ENCODE measurements around the gene SCGB1C2.
"Not testable (repeated sequence)": the region's sequence is repeated elsewhere in the genome, so short reads cannot be mapped to it uniquely, and the experiment has no call there.

Gene SCGB1C2

DNA sequence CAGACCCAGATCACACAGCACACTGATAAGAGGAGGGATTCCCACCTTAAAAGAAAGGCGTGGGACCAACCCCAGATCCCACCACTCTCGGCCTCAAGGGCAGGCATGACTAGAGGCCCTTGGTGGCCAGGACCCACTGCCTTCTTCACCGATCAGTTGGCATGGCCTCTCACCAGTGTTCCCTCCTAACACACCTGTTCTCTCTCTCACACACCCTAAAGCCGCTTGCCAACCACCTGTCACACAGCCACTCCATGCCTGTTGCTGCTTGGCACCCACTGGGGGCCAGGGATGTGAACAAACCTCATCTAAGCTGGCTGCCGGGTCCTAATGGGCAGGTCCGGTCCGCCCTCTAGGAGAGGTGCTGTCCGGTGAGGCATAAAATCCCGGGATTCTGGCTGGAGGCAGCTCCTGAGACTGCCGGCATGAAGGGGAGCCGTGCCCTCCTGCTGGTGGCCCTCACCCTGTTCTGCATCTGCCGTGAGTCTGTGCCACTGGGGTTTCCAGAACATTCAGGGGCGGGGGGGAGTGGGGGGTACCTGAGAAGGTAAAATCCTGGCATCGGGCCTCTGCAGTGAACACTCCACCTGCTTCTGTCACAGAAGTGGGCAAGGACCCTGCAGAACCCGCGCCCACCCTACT is at the start of gene SCGB1C2:
TSS of gene SCGB1C2 (plus strand) at position 404 of the 642 bp plus-strand sequence. CDS start at position 426, 22 bp downstream.
- not testable (repeated sequence) for DNase-seq

DNA sequence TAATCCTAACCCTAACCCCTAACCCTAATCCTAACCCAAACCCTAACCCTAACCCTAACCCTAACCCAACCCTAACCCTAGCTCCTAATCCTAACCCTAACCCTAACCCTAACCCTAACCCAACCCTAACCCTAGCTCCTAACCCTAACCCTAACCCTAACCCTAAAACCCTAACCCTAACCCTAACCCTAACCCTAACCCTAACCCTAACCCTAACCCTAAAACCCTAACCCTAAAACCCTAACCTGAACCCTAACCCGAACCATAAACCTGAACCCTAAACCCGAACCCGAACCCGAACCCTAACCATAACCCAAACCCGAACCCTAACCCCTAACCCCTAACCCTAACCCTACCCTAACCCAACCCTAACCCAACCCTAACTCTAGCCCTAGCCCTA is 24.3 kb upstream of the SCGB1C2 start:
- DNase-seq: not testable (repeated sequence)

DNA sequence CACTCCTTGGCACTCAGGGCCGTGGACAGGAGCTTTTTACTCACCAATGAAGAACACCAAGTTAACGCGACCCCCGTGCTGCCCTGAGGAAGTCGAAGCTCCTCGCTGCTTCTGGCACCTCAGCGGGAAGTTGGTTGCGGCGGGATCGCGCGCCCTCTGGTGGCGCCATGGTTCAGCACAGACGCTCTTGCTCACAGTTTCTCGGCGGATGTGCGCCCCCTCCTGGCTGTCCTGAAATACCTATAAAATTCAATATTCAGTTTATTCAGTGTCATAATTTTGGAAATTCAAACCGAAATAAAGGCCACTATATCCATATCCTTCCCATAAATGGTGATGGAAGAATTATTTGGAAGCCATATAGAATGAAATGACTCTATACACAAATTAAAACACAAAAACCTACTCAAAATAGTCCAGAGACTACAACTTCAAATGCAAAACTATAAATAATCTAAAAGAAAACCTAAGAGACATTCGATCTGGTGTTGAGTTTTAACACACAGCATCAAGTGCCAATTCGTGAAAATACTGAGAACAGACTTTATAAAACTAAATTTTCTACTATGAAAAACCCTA is 18.9 kb upstream of the SCGB1C2 start:
- not testable (repeated sequence) for DNase-seq

DNA sequence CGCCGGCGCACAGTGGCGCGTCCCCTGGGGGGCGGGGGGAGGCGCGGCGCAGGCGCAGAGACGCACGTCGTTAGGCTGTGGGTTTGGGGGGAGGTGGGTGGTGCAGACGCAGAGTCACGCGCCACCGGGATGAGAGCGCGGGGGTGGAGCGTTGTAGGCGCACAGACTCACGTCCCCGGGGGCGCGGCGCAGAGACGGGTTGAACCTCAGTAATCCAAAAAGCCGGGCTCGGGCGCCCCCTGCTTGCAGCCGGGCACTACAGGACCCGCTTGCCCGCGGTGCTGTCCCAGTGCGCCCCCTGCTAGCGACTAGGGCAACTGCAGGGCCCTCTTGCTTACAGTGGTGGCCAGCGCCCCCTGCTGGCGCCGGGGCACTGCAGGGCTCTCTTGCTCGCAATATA is 3.4 kb upstream of the SCGB1C2 start:
- DNase-seq: not testable (repeated sequence)

DNA sequence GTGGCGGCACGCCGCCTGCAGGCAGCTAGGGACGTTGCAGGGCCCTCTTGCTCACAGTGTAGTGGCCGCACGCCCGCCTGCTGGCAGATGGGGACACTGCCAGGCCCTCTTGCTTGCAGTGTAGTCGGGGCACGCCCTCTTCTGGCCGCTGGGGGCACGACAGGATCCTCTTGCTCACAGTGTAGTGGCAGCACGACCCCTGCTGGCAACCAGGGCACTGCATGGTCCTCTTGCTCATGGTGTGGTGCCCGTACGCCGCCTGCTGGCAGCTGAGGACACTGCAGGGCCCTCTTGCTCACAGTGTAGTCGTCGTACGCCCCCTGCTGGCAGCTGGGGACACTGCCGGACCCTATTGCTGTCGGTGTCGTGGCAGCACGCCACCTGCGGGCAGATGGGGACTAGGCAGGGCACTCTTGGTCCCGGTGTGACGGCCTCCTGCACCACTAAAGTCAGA is 3.0 kb upstream of the SCGB1C2 start:
- DNase-seq: not testable (repeated sequence)

DNA sequence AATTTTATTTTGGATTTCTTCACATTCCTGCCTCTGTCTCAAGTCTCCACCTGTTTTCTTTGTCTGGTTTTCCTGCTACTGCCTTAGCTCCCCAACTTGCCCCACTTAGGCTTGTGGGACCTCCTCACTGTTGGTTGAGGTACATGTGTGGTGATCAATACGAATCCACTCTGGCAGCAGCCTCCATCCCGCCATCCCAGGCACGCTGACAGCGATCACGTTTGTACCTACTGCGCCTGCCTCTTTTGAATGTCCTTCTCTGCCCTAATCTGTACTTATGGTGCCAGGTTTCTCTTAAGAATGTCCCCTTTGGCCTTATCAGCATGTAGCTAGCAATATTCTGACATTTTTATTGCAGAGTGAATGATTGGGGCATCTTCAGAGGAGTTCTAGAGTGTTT is 2.3 kb upstream of the SCGB1C2 start:
- not testable (repeated sequence) for DNase-seq

DNA sequence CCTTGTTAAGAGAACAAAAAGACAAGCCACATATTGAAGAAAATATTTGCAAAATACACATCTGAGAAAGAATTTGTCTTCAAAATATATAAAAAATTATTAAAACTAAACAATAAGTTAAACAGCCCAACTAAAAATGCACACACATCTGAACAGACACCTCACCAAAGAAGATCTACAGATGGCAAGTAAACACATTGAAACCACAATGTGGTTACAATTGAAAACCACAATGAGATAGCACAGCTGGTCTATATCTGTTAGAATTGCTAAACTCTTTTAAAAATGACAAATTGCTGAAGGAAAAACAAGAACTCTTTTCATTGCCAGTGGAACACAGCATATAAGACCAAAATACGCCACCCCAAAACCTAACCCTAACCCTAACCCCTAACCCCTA is 1.5 kb upstream of the SCGB1C2 start:
- not testable (repeated sequence) for DNase-seq

DNA sequence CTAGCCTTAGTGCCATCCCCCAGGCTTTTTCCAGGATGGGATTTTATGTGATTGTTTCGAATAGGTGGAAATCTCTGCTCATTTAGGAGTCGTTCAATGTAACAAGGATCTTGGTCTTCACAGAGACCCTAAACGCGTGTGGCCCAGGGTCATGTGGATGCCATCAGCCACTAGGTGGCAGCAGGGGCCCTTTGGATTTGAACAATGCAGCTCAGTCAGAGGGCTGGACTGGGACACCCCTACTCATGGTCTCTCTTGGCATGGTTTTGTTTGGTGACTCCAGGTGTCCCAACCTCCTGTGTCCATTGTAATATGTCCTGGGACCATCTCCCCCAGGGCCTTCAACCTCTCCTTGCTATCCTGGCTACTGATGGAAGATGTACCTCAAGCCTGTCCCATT is 838 bp upstream of the SCGB1C2 start:
- not testable (repeated sequence) for DNase-seq

DNA sequence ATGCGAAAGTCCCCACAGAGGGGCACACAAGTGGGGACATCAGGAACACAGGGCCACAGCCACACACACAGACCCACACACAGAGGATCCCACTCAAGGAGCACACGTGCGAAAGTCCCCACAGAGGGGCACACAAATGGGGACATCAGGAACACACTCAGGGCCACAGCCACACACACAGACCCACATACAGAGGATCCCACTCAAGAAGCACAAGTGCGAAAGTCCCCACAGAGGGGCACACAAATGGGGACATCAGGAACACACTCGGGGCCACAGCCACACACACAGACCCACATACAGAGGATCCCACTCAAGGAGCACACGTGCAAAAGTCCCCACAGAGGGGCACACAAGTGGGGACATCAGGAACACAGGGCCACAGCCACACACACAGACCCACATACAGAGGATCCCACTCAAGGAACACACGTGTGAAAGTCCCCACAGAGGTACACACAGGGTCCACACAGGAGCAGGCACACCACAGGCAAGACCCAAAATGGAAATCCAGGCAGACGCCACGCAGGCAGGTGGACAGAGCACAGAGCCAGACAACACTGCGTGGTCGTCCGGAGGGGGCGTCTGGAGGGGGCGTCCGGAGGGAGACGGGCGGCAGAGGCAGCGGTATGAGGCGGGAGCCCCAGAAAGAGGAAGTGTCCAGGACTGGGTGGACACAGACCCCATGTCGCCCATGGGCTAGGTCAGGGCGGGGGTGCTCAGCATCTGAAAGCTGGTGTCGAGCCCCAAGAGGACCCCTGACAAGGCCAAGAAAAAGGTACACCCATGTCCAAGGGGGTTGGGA is 2.2 kb downstream of the SCGB1C2 start:
- not testable (repeated sequence) for DNase-seq

DNA sequence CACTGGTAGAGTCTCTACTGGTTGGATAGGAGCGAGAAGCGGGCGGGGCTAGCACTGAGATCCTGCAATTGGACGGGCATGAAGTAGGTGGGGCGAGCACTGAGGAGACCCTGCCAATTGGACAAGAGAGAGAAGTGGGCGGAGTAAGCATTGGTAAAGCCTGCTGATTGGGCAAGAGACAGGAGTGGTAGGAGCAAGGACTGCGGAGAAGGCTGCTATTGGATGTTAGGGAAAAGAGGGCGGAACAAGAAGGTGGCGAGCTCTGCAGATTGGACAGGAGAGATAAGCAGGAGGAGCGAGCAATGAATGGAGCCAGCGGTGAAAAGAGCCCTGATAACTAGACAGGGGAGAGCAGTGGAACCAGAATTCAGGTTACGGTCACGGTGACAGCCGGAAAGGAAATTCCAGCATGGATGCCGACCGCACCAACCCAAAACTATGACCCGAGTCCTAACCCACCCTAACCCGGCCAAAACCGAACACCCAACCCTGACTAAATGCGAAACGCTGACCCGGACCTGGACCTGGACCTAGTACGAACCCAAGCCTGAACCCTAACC is 4.8 kb downstream of the SCGB1C2 start:
- no peak for DNase-seq

DNA sequence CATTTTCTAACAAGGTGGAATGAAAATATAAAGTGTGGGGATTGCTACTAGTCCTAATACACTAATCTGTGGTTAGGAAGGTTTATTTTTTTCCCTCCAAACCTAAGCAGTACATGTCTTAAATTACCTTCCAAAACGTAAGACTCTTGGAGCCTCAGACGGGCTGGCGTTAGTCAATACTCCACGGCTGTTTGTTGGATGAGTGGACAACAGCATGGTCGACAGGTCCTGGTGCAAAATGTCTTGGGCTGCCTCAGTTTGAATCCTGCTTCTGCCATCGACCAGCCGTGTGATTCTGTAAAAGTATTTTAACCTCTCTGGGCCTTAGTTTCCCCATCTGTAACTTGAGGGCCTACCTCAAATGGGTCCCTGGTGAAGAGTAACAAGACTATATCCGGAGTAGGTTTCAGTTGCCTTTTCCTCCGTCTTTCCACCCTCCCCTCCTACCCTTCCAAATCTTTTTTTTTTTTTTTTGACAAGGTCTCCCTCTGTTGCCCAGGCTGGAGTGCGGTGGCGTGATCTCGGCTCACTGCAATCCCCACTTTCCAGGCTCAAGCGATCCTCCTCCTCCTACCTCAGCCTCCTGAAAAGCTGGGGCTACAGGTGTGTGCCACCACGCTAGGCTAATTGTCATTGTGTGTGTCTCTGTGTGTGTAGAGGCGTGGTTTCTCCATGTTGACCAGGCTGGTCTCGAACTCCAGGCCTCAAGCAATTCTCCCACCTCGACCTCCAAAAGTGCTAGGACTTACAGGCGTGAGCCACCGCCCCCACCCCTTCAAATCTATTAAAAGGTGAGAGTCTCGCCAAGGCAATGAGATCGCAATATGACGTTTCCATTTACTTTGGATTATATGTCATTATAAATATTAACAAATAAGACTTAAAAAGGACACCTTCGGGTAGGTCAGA is 5.8 kb downstream of the SCGB1C2 start:
- DNase-seq: no peak

DNA sequence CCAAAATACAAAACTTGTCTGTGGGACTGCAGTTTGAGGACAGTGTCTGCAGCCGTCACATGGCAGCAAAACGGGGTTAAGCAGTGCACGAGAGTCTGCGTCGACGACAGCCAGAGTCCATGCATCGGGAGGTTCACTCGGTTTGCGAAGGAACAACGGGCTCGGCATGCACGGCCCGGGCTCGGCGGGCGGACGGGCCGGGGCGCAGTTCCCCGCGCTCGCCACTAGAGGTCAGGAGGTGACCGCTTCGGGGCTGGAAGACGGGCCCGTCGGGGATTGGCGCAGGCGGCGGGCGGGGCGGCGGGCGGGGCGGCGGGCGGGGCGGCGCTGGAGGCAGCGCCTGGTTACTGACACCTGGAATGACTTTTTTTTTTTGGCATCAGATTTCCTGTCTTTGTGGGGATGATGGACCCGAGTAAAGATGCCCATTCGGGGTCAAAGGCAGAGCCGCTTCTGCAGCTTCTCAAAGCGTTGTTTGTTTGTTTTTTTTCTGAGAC is 6.5 kb downstream of the SCGB1C2 start:
- peak; percentile 36 for DNase-seq

DNA sequence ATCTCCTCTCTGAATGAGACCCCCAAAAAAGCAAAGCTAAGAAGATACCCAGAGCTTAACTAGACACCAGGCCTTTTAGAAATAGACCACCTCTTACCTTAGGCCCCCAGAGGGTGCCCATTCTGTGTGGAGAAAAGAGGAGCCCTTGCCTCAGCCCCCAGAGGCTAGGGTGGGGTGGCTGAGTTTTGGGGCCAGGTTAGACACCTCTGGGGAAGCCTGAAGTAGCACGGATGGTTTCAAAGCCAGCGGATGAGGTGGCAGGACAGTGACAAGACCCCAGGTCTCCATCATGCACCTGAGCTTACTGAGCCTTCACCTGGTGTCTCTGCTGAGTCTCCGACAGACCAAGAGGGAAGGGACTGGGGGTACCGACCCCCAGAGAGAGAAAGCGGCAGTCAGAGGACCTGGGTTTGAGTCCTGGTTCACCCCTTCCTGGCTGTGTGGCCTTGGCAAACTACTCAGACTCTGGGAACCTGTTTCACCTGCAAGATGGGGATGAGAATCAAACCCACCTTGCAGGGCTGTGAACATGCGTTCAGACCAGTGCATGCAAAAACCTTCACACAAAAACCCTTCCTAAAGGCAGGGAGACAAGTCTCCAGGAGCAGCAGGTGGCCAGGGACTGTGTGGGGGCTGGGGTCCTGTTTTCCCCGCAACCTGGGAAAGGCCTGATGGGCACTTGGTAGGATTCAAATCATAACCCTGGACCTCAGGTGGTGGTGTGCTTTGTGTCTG is 7.7 kb downstream of the SCGB1C2 start:
- no peak for DNase-seq

DNA sequence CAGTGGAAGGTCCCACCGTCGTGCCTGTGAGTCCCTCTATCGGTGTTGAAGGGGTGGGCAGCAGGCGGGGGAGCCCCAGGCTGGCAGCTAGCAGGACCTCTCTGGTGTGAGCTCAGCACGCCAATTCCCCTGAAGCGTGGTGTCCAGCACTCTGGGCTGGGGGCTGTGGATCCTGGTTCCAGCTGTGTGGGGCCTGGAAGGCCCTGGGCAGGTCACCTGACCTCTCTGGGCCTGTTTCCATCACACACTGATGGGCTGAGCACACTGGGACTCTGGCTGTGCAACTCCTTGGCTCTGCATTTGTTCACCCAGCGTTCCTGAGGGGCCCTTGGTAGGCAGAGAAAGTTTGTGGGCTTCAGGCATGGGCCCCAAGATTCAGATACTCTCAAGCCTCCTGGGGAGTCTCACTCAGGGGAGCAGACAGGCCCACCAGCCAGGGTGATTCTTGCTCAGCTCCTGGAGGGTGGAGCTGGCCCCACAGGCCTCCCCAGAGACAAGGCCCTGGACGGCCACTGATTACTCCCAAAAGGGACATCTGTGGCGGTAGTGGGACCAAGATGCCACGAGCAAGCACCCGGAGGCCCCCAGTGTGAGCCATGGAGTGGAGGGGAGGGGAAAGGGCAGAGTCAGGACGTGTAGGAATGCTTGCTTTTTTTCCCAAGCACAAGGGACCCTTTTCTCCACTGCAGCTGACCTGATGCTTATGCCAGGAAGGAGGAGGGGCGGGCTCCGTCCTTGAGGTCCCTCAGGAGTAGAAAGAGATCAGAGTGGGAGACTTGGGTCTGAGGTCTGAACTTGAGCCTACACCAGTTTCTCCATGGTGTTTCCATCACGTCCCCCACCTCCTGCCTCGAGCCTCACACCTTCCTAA is 8.5 kb downstream of the SCGB1C2 start:
- no peak for DNase-seq

DNA sequence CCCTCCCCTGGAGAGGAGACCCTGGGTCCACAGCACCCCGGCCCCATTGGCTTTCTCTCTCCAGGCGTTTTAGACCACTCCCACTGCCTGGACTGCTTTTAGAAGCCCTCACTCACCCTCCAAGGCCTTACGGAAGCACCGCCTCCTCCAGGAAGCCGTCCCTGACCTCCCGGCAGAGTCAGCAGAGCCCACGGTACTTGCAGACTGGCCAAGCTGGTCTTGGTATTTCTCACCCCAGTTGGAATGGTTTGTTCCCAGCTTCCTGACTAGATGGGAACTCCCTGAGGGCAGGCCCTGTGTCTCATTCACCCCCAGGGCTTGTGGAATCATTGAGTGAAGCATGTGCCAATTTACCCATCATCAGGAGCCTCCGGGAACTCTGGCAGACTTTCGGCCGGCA is 9.2 kb downstream of the SCGB1C2 start:
- DNase-seq: no peak

DNA sequence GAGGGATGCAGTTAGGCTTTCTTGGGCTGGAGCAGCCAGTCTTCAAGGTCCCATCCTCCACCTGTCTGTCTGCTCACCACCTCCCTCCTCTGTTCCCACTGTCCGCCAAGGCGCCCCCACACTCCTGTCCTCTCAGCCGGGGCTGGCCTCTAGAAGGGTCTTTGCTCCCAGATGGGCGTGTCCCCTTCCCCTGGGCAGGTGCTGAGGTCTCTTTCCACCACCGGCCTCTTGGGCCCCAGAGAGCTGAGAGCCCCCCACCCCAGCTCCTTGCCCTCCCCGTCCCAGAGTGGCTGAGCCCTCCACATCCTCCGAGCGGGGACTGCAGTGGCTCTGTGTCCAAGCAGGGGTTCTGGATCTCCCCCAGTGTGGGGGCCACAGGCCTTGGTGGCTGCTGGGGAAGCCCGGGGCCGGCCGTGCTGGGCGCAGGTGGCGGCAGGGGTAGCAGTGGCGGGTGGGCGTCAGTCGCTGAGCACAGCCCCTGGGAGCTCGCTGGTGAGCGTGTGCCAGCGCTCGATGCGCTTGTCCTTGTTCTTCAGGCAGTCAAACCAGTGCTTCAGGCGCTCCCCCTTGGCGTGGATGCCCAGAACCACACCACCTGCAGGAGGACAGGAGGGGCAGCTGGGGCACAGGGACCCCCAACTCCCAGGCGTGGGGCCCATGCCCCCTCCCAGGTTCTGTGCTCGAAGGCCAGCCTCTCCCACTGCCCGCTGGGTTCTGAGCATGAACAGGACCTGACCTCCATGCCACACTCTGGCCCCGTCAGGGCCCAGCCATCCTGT is 9.8 kb downstream of the SCGB1C2 start:
- DNase-seq: no peak

DNA sequence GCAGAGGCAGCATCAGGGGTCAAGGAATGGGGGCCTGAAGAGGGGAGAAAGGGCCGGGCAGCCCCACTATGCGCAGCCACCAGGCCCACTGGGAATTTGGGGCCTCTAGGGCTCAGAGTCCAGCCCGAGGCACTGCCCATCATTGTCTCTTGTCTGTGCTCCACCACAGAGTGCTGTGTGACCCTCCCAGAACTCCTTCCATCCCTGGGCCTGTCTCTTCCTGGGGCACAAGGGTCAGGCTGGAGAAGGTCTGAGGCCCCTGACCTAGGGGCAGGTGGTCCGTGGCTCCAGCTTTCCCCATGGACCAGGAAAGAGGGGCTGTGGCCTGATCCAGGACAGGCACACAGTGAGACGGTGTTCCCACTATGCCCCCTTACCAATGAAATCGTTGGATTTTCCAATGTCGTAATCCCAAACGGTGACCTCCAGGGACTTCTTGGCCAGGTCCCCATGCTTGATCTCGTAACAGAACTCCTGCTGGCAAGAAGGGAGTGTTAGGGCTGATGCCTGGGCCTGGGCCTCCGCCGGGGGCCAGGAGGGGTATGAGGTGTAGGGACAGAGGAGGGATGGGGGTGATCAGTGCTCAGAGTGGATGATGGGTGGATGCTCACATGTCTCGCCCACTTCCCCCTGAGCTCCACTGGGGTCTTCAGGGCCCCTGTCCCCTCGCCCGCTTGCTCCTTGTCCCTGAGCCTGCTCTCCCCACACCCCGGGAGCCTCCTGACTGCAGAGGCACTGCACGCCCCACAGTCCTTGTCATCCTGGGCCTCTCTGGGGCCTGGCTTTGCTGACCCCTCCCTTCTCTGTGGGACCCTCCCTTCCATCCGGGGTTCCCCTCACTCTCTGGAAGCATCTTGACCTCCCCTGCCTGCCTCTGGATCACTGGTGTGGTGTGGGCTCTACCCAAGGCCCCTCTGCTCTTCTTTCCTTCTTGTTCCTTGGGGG is 10.7 kb downstream of the SCGB1C2 start:
- DNase-seq: no peak

DNA sequence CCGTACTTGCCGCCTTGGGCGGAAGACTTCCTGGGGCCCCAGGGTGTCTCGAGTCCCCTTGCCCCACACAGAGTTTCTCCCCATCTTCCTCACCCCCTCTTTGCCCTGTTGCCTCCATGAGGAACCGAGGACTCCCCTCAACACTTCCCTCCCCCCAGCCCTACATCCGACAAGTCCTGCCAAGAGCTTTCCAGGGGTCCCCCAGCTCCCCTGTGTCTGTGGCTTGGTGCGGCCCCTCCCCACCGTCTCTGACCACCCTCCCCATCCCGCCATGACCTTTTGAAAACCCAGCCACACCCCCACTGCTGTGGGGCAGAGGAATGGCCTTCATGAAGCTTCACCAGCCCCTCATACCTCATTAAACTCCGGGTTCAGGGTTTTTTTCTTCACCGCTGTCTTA is 11.4 kb downstream of the SCGB1C2 start:
- DNase-seq: no peak

DNA sequence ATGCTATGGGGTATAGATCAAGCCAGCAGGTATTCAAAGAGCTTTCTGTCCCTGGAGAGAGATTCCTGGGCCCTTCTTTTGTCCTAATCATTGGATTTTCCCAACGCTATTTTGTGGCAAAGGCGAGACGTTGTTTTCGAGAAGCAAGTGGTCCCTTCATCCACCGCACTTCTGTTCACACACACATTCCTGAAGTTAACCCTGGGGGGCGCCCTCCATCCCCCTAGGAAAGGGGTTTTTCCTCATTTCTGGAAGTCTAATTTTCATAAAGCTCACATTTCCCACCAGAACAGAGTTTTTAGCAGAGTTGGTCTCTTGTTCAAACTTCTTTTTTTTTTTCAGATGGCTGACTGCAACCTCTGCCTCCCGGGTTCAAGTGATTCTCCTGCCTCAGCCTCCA is 11.9 kb downstream of the SCGB1C2 start:
- DNase-seq: no peak
